ENCODE data around the gene SPG7. TPM values are rescaled to one million over a fixed set of nuclear protein-coding genes. Genes with fewer than 3 reads are reported as not detected.
A peak's percentile ranks its signal among the peaks of the same experiment; 100 is the strongest.

The SPG7 gene
- total RNA-seq, 1 experiment from 2014 or later: 141 TPM

- Mint-ChIP-seq H3K27me3 (ENCODE audit: low read depth) (peaks cover 8% of the 10 kb centered on the region), H3K36me3 (no peaks in the 10 kb centered on the region; the same call in 1 of the 2 replicates), H3K27ac (no peak overlapping the region), H3K9me3 (no peaks in the 10 kb centered on the region), H3K4me3 (no peak overlapping the region), H3K4me1 (no peaks in the 10 kb centered on the region)
- TF ChIP-seq, protein P1, sequence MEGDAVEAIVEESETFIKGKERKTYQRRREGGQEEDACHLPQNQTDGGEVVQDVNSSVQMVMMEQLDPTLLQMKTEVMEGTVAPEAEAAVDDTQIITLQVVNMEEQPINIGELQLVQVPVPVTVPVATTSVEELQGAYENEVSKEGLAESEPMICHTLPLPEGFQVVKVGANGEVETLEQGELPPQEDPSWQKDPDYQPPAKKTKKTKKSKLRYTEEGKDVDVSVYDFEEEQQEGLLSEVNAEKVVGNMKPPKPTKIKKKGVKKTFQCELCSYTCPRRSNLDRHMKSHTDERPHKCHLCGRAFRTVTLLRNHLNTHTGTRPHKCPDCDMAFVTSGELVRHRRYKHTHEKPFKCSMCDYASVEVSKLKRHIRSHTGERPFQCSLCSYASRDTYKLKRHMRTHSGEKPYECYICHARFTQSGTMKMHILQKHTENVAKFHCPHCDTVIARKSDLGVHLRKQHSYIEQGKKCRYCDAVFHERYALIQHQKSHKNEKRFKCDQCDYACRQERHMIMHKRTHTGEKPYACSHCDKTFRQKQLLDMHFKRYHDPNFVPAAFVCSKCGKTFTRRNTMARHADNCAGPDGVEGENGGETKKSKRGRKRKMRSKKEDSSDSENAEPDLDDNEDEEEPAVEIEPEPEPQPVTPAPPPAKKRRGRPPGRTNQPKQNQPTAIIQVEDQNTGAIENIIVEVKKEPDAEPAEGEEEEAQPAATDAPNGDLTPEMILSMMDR (IDR thresholded peaks at IDR 0.05): no peak
- TF ChIP-seq ZNF263 (CRISPR knock-in tag; IDR thresholded peaks at IDR 0.05; ENCODE audit: low read depth) (no peak), EMX1 (CRISPR knock-in tag; IDR thresholded peaks at IDR 0.05) (no peak), CREM (CRISPR knock-in tag; IDR thresholded peaks at IDR 0.05) (no peak), FOXJ3 (CRISPR knock-in tag; IDR thresholded peaks at IDR 0.05; ENCODE audit: borderline replicate concordance) (no peak), JAZF1 (CRISPR knock-in tag; IDR thresholded peaks at IDR 0.05) (no peak), USF2 (CRISPR knock-in tag; IDR thresholded peaks at IDR 0.05) (no peak)
- TF ChIP-seq, protein P2, sequence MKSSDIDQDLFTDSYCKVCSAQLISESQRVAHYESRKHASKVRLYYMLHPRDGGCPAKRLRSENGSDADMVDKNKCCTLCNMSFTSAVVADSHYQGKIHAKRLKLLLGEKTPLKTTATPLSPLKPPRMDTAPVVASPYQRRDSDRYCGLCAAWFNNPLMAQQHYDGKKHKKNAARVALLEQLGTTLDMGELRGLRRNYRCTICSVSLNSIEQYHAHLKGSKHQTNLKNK (CRISPR knock-in tag; IDR thresholded peaks at IDR 0.05): no peak
- DNase-seq (ENCODE audit: low spot score) (no peak), ATAC-seq (no peak)
- ChIA-PET CTCF (interaction anchor here (0.5 kb wide), 1 partner anchor 42 kb away, joined by 3 read pairs; no protein-coding TSS in a partner anchor), POLR2A (no interaction called here)
Measured at GRCh38 chr16:89581045-89581695, 73.0 kb downstream of the SPG7 start.

DNA sequence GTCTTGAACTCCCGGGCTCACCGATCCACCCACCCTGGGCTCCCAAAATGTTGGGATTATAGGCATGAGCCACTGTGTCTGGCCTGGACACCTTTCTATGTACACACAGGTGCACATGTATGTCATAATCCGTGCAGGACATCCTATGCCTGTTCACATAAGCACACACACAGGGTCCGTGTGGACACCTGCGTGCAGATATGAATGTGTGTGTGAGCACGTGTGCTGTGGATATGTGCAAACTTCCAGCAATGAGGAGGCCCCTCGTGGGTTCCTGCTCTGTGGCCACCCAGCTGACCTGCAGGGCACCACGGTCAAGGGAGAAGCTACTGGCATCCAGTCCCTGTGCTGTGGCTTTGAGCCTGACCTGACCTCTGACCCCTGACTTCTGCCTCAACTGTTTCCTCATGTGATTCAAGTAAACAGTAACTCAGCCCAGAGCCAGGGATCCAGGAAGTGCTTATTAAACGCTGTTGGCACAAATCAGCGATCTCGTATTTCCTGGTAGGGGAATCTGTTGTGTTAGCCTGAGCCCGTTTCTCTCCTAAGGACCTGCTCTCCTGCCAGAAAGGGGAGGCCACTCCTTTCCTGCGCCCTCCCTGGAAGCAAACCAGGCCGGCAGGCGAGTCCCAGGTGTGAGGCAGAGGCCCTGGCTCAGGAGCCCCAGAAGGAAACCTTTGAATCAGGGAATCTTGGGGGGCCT, 73.8 kb downstream of the SPG7 start:
- Mint-ChIP-seq H3K36me3 (peaks cover 4% of the 10 kb centered on the region), H3K4me3 (no peak overlapping the region), H3K4me1 (no peaks in the 10 kb centered on the region)

DNA sequence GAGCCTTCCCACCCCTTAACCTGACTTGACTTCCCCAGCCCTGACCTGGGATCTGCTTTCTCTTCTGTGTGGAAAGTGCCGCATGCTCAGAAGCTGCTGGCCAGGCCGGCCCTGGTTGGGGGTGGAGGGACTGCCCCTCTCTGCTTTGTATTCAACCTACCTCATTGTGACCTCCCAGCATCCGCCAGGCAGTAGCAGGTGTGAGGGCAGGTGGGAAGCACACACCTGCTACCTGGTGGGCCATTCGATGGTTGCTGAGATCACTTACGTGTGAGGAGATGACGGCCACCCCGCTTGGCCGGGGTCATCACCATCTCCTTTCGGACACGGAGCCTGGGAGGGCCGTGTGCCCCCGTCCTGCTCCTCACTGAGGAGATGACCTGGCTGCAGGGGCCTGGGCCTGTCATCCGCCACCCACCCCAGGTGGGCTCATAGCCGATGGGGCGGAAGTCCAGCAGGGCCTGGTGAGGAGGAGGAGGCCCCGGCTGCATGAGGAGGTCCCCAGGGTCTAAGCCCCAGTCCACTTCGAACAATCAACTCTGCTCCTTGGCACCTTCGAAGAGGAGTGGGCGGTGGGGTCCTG, 74.5 kb downstream of the SPG7 start:
- CTCF ChIA-PET: no interaction called here

More for the DNA sequence above, 73.8 kb downstream of the SPG7 start:
- no peaks in the 10 kb centered on the region for H3K9me3 Mint-ChIP-seq
- ChIA-PET POLR2A (no interaction called here), CTCF (no interaction called here)
- no peak for ATAC-seq
- H3K27me3 Mint-ChIP-seq (ENCODE audit: low read depth): peaks cover 8% of the 10 kb centered on the region
- TF ChIP-seq GABPB1 (CRISPR knock-in tag; IDR thresholded peaks at IDR 0.05): 0 out of 2 replicates have a peak, but pooled peaks have one; percentile 48
- no peak for TF ChIP-seq EMX1 (CRISPR knock-in tag; IDR thresholded peaks at IDR 0.05)
- DNase-seq (ENCODE audit: low spot score): no peak
- no peak overlapping the region for H3K27ac Mint-ChIP-seq

GRCh38 chr16:89583197-89583894, 75.1 kb downstream of the SPG7 start:
- DNase-seq (ENCODE audit: low spot score) (no peak), ATAC-seq (no peak)
- no peak overlapping the region for H3K27ac Mint-ChIP-seq
- H3K4me1 Mint-ChIP-seq: no peaks in the 10 kb centered on the region
- peaks cover 8% of the 10 kb centered on the region for H3K36me3 Mint-ChIP-seq
- ChIA-PET POLR2A (no interaction called here), CTCF (no interaction called here)
- no peaks in the 10 kb centered on the region for H3K9me3 Mint-ChIP-seq
- peaks cover under 1% of the 10 kb centered on the region; the same call in 1 of the 2 replicates for H3K27me3 Mint-ChIP-seq (ENCODE audit: low read depth)
- H3K4me3 Mint-ChIP-seq: no peak overlapping the region
- TF ChIP-seq, protein P3, sequence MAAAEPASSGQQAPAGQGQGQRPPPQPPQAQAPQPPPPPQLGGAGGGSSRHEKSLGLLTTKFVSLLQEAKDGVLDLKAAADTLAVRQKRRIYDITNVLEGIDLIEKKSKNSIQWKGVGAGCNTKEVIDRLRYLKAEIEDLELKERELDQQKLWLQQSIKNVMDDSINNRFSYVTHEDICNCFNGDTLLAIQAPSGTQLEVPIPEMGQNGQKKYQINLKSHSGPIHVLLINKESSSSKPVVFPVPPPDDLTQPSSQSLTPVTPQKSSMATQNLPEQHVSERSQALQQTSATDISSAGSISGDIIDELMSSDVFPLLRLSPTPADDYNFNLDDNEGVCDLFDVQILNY (CRISPR knock-in tag; IDR thresholded peaks at IDR 0.05): no peak
- TF ChIP-seq NFE2L1 (CRISPR knock-in tag; IDR thresholded peaks at IDR 0.05): no peak
- TF ChIP-seq ESRRA (CRISPR knock-in tag; IDR thresholded peaks at IDR 0.05; ENCODE audit: borderline replicate concordance): no peak
- no peak for TF ChIP-seq TP53 (CRISPR knock-in tag; IDR thresholded peaks at IDR 0.05)
- no peak for TF ChIP-seq FOXJ3 (CRISPR knock-in tag; IDR thresholded peaks at IDR 0.05; ENCODE audit: borderline replicate concordance)
- TF ChIP-seq, protein P4, sequence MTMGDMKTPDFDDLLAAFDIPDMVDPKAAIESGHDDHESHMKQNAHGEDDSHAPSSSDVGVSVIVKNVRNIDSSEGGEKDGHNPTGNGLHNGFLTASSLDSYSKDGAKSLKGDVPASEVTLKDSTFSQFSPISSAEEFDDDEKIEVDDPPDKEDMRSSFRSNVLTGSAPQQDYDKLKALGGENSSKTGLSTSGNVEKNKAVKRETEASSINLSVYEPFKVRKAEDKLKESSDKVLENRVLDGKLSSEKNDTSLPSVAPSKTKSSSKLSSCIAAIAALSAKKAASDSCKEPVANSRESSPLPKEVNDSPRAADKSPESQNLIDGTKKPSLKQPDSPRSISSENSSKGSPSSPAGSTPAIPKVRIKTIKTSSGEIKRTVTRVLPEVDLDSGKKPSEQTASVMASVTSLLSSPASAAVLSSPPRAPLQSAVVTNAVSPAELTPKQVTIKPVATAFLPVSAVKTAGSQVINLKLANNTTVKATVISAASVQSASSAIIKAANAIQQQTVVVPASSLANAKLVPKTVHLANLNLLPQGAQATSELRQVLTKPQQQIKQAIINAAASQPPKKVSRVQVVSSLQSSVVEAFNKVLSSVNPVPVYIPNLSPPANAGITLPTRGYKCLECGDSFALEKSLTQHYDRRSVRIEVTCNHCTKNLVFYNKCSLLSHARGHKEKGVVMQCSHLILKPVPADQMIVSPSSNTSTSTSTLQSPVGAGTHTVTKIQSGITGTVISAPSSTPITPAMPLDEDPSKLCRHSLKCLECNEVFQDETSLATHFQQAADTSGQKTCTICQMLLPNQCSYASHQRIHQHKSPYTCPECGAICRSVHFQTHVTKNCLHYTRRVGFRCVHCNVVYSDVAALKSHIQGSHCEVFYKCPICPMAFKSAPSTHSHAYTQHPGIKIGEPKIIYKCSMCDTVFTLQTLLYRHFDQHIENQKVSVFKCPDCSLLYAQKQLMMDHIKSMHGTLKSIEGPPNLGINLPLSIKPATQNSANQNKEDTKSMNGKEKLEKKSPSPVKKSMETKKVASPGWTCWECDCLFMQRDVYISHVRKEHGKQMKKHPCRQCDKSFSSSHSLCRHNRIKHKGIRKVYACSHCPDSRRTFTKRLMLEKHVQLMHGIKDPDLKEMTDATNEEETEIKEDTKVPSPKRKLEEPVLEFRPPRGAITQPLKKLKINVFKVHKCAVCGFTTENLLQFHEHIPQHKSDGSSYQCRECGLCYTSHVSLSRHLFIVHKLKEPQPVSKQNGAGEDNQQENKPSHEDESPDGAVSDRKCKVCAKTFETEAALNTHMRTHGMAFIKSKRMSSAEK (CRISPR knock-in tag; IDR thresholded peaks at IDR 0.05; ENCODE audit: borderline replicate concordance): no peak
- no peak for TF ChIP-seq SOX15 (CRISPR knock-in tag; IDR thresholded peaks at IDR 0.05)
- TF ChIP-seq EMX1 (CRISPR knock-in tag; IDR thresholded peaks at IDR 0.05): no peak

More for the DNA sequence above, 74.5 kb downstream of the SPG7 start:
- no peak for ATAC-seq
- TF ChIP-seq, protein P5, sequence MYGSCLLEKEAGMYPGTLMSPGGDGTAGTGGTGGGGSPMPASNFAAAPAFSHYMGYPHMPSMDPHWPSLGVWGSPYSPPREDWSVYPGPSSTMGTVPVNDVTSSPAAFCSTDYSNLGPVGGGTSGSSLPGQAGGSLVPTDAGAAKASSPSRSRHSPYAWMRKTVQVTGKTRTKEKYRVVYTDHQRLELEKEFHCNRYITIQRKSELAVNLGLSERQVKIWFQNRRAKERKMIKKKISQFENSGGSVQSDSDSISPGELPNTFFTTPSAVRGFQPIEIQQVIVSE (CRISPR knock-in tag; IDR thresholded peaks at IDR 0.05; ENCODE audit: borderline replicate concordance): no peak
- no peak for TF ChIP-seq SMAD4 (CRISPR knock-in tag; IDR thresholded peaks at IDR 0.05)
- Mint-ChIP-seq H3K9me3 (no peaks in the 10 kb centered on the region), H3K27me3 (ENCODE audit: low read depth) (peaks cover 2% of the 10 kb centered on the region; the same call in 1 of the 2 replicates), H3K4me1 (no peaks in the 10 kb centered on the region), H3K27ac (no peak overlapping the region), H3K36me3 (peaks cover 8% of the 10 kb centered on the region), H3K4me3 (no peak overlapping the region)
- POLR2A ChIA-PET: no interaction called here
- no peak for DNase-seq (ENCODE audit: low spot score)

Data from WTC11 (cell line).